Fibroblast of the aortic adventitia (primary cell): Measurements from ENCODE around the gene SETD5. TPM values are rescaled to one million over a fixed set of nuclear protein-coding genes. Genes with fewer than 3 reads are reported as not detected.

Source experiments
- DNase-seq: peaks from one replicate; pipeline ENCODE4 v3.0.0-alpha.2; 2010; ENCODE audit warnings: low read depth
- H3K4me3 ChIP-seq: 2 replicates; pipeline ENCODE4 v1.5.1; 2011; ENCODE audit warnings: low read depth, mild to moderate bottlenecking, control low read depth, low read length, moderate library complexity
- total RNA-seq: library from RNA; depleted of rRNA; stranded (reverse); fragments of >200 nt; gene quantifications from 2 replicates; pipeline ENCODE4 v1.2.3, GENCODE V29; 2012; ENCODE audit warnings: low replicate concordance
- TF ChIP-seq, protein P1 (sequence below): IDR thresholded peaks from 2 replicates; pipeline ENCODE4 v1.5.1; 2011; ENCODE audit warnings: mild to moderate bottlenecking, low read length, control low read depth, inconsistent platforms; ENCODE audit not compliant: insufficient read depth

SETD5 gene
- total RNA-seq, 1 donor: 80.2 TPM

GRCh38 chr3:9433627-9434521 is 36.5 kb downstream of the SETD5 start:
- no peak overlapping the region for H3K4me3 ChIP-seq
- no peak for DNase-seq
- TF ChIP-seq, protein P1, sequence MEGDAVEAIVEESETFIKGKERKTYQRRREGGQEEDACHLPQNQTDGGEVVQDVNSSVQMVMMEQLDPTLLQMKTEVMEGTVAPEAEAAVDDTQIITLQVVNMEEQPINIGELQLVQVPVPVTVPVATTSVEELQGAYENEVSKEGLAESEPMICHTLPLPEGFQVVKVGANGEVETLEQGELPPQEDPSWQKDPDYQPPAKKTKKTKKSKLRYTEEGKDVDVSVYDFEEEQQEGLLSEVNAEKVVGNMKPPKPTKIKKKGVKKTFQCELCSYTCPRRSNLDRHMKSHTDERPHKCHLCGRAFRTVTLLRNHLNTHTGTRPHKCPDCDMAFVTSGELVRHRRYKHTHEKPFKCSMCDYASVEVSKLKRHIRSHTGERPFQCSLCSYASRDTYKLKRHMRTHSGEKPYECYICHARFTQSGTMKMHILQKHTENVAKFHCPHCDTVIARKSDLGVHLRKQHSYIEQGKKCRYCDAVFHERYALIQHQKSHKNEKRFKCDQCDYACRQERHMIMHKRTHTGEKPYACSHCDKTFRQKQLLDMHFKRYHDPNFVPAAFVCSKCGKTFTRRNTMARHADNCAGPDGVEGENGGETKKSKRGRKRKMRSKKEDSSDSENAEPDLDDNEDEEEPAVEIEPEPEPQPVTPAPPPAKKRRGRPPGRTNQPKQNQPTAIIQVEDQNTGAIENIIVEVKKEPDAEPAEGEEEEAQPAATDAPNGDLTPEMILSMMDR: no peak

- no peak for DNase-seq
- TF ChIP-seq, protein P1: no peak
- no peak overlapping the region for H3K4me3 ChIP-seq
These were observed 37.9 kb downstream of the SETD5 start for GRCh38 chr3:9435316-9435715.

DNA sequence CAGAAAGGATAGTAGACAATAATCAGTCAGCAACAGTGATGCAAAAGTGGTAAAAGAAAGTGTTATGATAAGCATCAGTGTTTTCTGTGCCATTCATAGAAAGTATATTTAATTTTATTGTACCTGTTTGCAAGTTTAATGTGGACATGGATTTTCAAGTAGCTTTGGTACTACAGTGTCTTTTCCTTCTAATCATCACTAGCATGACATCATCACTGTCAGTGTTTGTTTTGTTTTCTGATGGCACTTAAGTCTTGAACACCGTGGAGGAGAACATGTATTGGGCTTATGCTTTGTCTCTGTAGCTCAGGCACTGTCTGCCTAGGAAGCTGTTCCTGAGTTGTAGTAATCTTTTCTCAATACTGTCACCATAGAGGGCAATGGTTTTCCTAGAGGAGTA is 41.9 kb downstream of the SETD5 start:
- no peak for DNase-seq
- no peak overlapping the region for H3K4me3 ChIP-seq
- TF ChIP-seq, protein P1: no peak

DNA sequence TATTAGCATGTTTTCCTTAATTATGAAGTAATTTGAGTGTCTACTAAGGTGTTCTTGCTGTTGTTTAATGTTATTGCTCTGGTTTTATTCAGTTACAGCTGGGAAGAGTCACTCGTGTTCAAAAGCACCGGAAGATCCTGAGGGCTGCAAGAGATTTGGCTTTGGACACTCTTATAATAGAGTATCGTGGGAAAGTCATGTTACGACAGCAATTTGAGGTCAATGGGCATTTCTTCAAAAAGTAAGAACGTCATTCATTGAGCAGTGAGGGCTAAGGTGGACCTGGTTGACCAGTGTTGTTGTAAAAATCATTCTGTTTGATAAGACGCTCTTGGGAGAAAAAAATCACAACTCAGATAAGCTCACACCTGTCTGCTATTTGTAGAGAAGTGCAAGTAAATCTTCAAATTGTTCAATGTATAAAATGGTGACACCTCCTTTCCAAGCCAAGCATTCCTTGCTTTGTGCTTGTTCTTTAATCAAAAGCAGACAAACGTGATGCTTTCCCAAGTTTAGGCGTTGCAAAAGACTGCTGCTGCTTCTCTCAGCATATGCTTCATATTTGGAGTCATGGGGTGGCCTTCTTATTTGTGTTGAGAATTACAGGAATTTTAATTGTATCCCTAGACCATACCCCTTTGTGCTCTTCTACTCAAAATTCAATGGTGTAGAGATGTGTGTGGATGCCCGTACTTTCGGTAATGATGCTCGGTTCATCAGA is 44.2 kb downstream of the SETD5 start:
- TF ChIP-seq, protein P1: no peak
- DNase-seq: no peak
- no peak overlapping the region for H3K4me3 ChIP-seq

DNA sequence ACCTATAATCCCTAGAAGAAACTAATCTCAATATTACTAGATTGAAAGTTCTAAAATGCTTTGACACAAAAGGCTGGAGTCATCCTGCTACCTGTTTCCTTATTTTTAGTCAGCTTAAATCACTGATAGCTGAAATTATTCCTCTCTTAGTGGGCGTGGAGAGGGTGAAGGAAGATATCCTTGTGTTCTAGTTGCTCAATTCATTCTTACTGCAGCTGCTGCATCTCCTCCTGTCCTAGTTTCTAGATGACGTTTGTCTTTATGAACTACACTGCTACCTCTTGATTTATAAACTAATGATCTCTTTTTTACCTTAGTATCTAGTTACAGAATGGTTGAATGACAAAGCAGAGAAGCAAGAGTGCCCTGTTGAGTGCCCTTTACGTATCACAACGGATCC is 50.7 kb downstream of the SETD5 start:
- DNase-seq: no peak

DNA sequence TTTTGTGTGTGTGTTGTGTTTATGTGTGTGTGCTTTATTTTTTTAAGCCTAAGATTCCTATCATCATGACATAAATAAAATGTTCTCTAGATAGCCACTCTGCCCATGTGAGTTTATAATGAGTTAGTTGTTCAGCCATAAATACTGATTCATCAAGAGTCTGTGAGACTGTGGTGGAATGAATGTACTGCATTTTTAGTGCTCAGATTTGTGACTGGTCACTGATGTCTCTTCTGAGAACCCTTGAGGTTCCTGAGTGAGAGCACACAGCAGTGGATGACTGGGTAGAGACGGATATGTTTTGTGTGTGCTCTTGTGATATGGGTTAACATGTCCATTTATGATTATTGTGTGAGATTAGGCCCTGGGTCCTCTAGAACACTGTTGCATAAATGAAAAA is 51.2 kb downstream of the SETD5 start:
- TF ChIP-seq, protein P1: no peak
- H3K4me3 ChIP-seq: no peak overlapping the region
- no peak for DNase-seq

More for the DNA sequence above, 50.7 kb downstream of the SETD5 start:
- H3K4me3 ChIP-seq: no peak overlapping the region
- TF ChIP-seq, protein P1: no peak
